A673 (cell line): Measurements from ENCODE around the gene SSUH2. TPM values are rescaled to one million over a fixed set of nuclear protein-coding genes. Genes with fewer than 3 reads are reported as not detected.

Source experiments
- BruUV-seq: library from RNA; stranded (reverse); fragments of 400-500 nt; replicated peaks from 2 replicates; lab custom pipeline; 2021; lab: Mats Ljungman, UMichigan
- CTCF ChIA-PET: fragments of 300-600 bp; sonication (Branson Sonifier 250); formaldehyde crosslinking; loops from one replicate; lab custom pipeline; 2022; ENCODE audit warnings: antibody characterized with exemption; lab: Charles Lee
- POLR2A ChIA-PET: fragments of 300-600 bp; sonication (Branson Sonifier 250); formaldehyde crosslinking; loops from one replicate; lab custom pipeline; 2022; ENCODE audit warnings: antibody characterized with exemption; ENCODE audit not compliant: low non-redundant PET; lab: Charles Lee
- DNase-seq: peaks from one replicate; pipeline ENCODE4 v3.0.0-alpha.2; 2015; ENCODE audit warnings: low spot score
- H3K27ac ChIP-seq: fragments of 200-600 bp; sonication (generic); 2 replicates; pipeline ENCODE4 v1.5.1; 2016; ENCODE audit warnings: mixed run types, low read depth, mild to moderate bottlenecking, mixed read lengths, antibody characterized with exemption, low read length; ENCODE audit not compliant: poor library complexity, severe bottlenecking
- H3K27me3 ChIP-seq: fragments of 200-600 bp; sonication (generic); replicated peaks from 2 replicates; pipeline ENCODE4 v1.6.1; 2017; ENCODE audit warnings: mixed run types, low read depth, mild to moderate bottlenecking, mixed read lengths, antibody characterized with exemption, low read length; ENCODE audit not compliant: insufficient read depth, poor library complexity
- H3K36me3 ChIP-seq: fragments of 200-600 bp; sonication (generic); 2 replicates; pipeline ENCODE4 v1.6.1; 2016; ENCODE audit warnings: mixed run types, mild to moderate bottlenecking, mixed read lengths, antibody characterized with exemption, low read length; ENCODE audit not compliant: insufficient read depth, poor library complexity, severe bottlenecking
- H3K4me1 ChIP-seq: fragments of 200-600 bp; sonication (generic); 2 replicates; pipeline ENCODE4 v1.6.1; 2017; ENCODE audit warnings: mixed run types, mild to moderate bottlenecking, mixed read lengths, antibody characterized with exemption, low read length; ENCODE audit not compliant: insufficient read depth, poor library complexity, severe bottlenecking
- H3K4me3 ChIP-seq: fragments of 200-600 bp; sonication (generic); 2 replicates; pipeline ENCODE4 v1.5.1; 2016; ENCODE audit warnings: low read depth, mixed run types, mild to moderate bottlenecking, mixed read lengths, low read length; ENCODE audit not compliant: poor library complexity, severe bottlenecking
- H3K9me3 ChIP-seq: fragments of 200-600 bp; sonication (generic); 2 replicates; pipeline ENCODE4 v1.6.1; 2016; ENCODE audit warnings: mixed run types, low read depth, mild to moderate bottlenecking, mixed read lengths, antibody characterized with exemption, low read length; ENCODE audit not compliant: poor library complexity, severe bottlenecking
- CTCF ChIP-seq: fragments of 300-800, 200-600 bp; sonication (generic); conservative IDR thresholded peaks from 2 replicates; pipeline ENCODE4 v1.5.1; 2017; ENCODE audit warnings: low read depth, mild to moderate bottlenecking, antibody characterized with exemption, low read length, moderate library complexity, mixed read lengths
- EZH2 ChIP-seq: fragments of 200-600 bp; sonication (generic); IDR thresholded peaks from 2 replicates; pipeline ENCODE4 v1.6.1; 2017; ENCODE audit warnings: borderline replicate concordance, low read depth, mild to moderate bottlenecking, mixed read lengths, antibody characterized with exemption, low read length; ENCODE audit not compliant: poor library complexity, severe bottlenecking
- intact Hi-C: fragments of 100-400 bp; cut with micrococcal nuclease; formaldehyde crosslinking; loops from one replicate; pipeline ENCODE4 v1.10.0; 2022; ENCODE audit not compliant: unreplicated experiment
- total RNA-seq: library from RNA; stranded (reverse); gene quantifications from 2 replicates; pipeline ENCODE4 v1.2.3, GENCODE V29; 2021

Gene SSUH2
- total RNA-seq, 1 experiment from 2014 or later: 3.6 TPM

DNA sequence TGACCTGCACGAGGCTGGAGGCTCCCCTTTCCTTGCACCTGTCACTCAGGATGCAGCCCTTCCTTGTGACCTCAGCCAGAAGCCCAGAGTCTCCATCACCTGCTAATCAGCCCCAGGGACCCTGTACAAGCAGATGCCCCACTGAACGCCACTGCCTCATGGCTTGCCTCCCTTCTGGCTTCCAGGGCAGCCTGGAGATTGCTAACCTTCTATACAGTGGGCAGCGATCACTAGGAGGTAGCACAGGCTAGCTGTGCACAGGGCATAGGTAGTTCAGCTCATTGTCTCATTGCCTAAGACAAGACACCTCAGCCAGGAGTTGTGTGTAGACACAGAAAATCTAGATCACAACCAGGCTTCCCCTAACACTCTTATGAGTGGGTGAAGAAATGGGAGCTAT is 49.3 kb downstream of the SSUH2 start:
- CTCF ChIA-PET: no interaction called here
- BruUV-seq: no TSS peak
- no peak for DNase-seq

GRCh38 chr3:8593021-8593827 is 51.4 kb downstream of the SSUH2 start:
- DNase-seq: no peak
- intact Hi-C loops: no loop called here
- POLR2A ChIA-PET: no interaction called here
- Histone ChIP-seq H3K27me3 (no peaks in the 10 kb centered on the region), H3K4me1 (no peaks in the 10 kb centered on the region), H3K36me3 (no peaks in the 10 kb centered on the region), H3K9me3 (no peaks in the 10 kb centered on the region), H3K4me3 (no peak overlapping the region), H3K27ac (no peak overlapping the region)
- BruUV-seq: no TSS peak
- CTCF ChIA-PET: no interaction called here
- TF ChIP-seq EZH2 (no peak), CTCF (no peak)

More for the DNA sequence above, 49.3 kb downstream of the SSUH2 start:
- TF ChIP-seq CTCF (no peak), EZH2 (no peak)
- Histone ChIP-seq H3K36me3 (no peaks in the 10 kb centered on the region), H3K4me1 (no peaks in the 10 kb centered on the region), H3K27me3 (no peaks in the 10 kb centered on the region), H3K27ac (no peak overlapping the region), H3K9me3 (no peaks in the 10 kb centered on the region), H3K4me3 (no peak overlapping the region)
- POLR2A ChIA-PET: no interaction called here
- intact Hi-C loops: no loop called here

GRCh38 chr3:8589880-8590556 is 54.6 kb downstream of the SSUH2 start:
- no TSS peak for BruUV-seq
- intact Hi-C loops: no loop called here
- Histone ChIP-seq H3K4me3 (no peak overlapping the region), H3K27me3 (no peaks in the 10 kb centered on the region), H3K36me3 (no peaks in the 10 kb centered on the region), H3K9me3 (no peaks in the 10 kb centered on the region), H3K27ac (no peak overlapping the region), H3K4me1 (no peaks in the 10 kb centered on the region)
- CTCF ChIA-PET: interaction anchor here (0.6 kb wide), 1 partner anchor 398 kb away, joined by 4 read pairs; no protein-coding TSS in a partner anchor
- no peak for DNase-seq
- POLR2A ChIA-PET: no interaction called here
- no peak for TF ChIP-seq CTCF
- TF ChIP-seq EZH2: no peak
